Renal cortical epithelial cell (primary cell): Measurements from ENCODE around the gene PPARG. TPM values are rescaled to one million over a fixed set of nuclear protein-coding genes. Genes with fewer than 3 reads are reported as not detected.

ENCODE experiments used
- DNase-seq: peaks from one replicate; pipeline ENCODE4 v3.0.0-alpha.2; 2011; ENCODE audit warnings: low read depth
- total RNA-seq: library from RNA; depleted of rRNA; stranded (reverse); fragments of >200 nt; gene quantifications from 2 replicates; pipeline ENCODE4 v1.2.3, GENCODE V29; 2014

PPARG gene
- total RNA-seq, 1 donor from 2014 or later, result 11.3 TPM

- no peak for DNase-seq
These were observed 23.1 kb downstream of the PPARG start for GRCh38 chr3:12312010-12312409.

GRCh38 chr3:12313519-12313918 lies 24.6 kb downstream of the PPARG start:
- DNase-seq, result no peak

GRCh38 chr3:12316253-12316652 lies 27.4 kb downstream of the PPARG start:
- no peak for DNase-seq

GRCh38 chr3:12316729-12317351 lies 28.0 kb downstream of the PPARG start:
- DNase-seq, result peak; percentile 64

GRCh38 chr3:12317914-12318313 lies 29.0 kb downstream of the PPARG start:
- DNase-seq, result peak; percentile 64

- no peak for DNase-seq
These were observed 30.1 kb downstream of the PPARG start for GRCh38 chr3:12318758-12319621.

GRCh38 chr3:12321015-12321414 lies 32.1 kb downstream of the PPARG start:
- no peak for DNase-seq

GRCh38 chr3:12323237-12323636 lies 34.4 kb downstream of the PPARG start:
- DNase-seq, result no peak

- no peak for DNase-seq
These were observed 37.0 kb downstream of the PPARG start for GRCh38 chr3:12325586-12326515.

GRCh38 chr3:12327021-12327420 lies 38.2 kb downstream of the PPARG start:
- no peak for DNase-seq

- DNase-seq, result no peak
These were observed 39.4 kb downstream of the PPARG start for GRCh38 chr3:12328132-12328836.

GRCh38 chr3:12328837-12329462 lies 40.1 kb downstream of the PPARG start:
- no peak for DNase-seq

GRCh38 chr3:12334786-12335185 lies 45.9 kb downstream of the PPARG start:
- no peak for DNase-seq

GRCh38 chr3:12335421-12335820 lies 46.6 kb downstream of the PPARG start:
- DNase-seq, result no peak

GRCh38 chr3:12336099-12336498 lies 47.2 kb downstream of the PPARG start:
- DNase-seq, result peak; percentile 43

- peak; percentile 65 for DNase-seq
These were observed 50.0 kb downstream of the PPARG start for GRCh38 chr3:12338595-12339546.

GRCh38 chr3:12339701-12340480 lies 51.0 kb downstream of the PPARG start:
- no peak for DNase-seq

GRCh38 chr3:12340506-12340905 lies 51.6 kb downstream of the PPARG start:
- DNase-seq, result no peak

GRCh38 chr3:12342151-12342550 lies 53.3 kb downstream of the PPARG start:
- no peak for DNase-seq
